ENCODE results near the gene IL9.

IL9 gene

DNA sequence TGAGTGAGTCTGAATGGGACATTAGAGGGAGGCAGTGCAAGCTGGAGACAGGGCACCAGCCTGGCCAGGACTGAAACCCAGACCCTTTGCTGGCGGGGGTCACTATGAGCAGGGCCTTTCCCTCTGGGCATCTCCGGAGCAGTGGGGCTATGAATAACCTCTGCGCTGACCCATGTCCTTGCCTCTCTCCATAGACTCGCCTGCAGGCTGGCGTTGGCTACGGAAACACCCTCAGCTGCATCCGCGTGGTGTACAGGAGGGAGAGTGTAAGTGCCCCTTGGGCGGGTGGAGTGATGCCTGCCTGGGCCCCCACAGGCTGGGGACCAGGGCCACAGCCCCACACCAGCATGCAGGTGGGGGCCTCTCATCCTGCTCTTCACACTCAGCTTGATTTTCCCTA is 45.4 kb downstream of the IL9 start:
- DNase-seq = no peak
- no peaks in the 10 kb centered on the region for H3K4me1 Mint-ChIP-seq
- no peak overlapping the region for H3K27ac Mint-ChIP-seq
- H3K36me3 Mint-ChIP-seq (ENCODE audit: low read depth) = no peaks in the 10 kb centered on the region
- H3K27me3 Mint-ChIP-seq = no peaks in the 10 kb centered on the region
- no peak for ATAC-seq
- no peaks in the 10 kb centered on the region for H3K9me3 Mint-ChIP-seq
- no peak overlapping the region for H3K4me3 Mint-ChIP-seq

DNA sequence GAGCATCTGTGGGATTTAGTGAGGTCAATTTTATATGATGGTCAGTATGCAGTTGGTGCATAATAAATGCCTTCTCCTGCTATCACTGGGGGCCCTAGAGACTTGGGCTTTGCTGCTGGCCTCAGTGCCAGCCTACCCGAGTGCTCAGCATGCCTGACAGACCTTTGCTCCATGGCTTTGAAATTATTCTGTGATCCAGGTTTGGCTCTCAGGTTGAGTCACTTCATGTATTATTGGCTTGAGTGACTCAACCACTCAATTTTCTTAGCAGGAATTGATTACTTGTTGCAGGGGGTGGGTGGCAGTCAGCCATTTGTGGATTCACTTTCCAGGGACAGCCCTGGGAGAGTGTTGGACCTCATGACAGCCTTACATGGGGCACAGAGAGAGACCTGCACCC is 47.7 kb downstream of the IL9 start:
- ATAC-seq = no peak
- H3K4me3 Mint-ChIP-seq = no peak overlapping the region
- H3K4me1 Mint-ChIP-seq = no peaks in the 10 kb centered on the region
- H3K9me3 Mint-ChIP-seq = no peaks in the 10 kb centered on the region
- H3K36me3 Mint-ChIP-seq (ENCODE audit: low read depth) = no peaks in the 10 kb centered on the region
- H3K27ac Mint-ChIP-seq = no peak overlapping the region
- DNase-seq = no peak
- H3K27me3 Mint-ChIP-seq = peaks cover 3% of the 10 kb centered on the region

- DNase-seq = no peak
- peaks cover 3% of the 10 kb centered on the region for H3K27me3 Mint-ChIP-seq
- no peak overlapping the region for H3K27ac Mint-ChIP-seq
- H3K36me3 Mint-ChIP-seq (ENCODE audit: low read depth) = no peaks in the 10 kb centered on the region
- H3K4me3 Mint-ChIP-seq = no peak overlapping the region
- H3K9me3 Mint-ChIP-seq = no peaks in the 10 kb centered on the region
- ATAC-seq = no peak
- H3K4me1 Mint-ChIP-seq = no peaks in the 10 kb centered on the region
Measured at GRCh38 chr5:135846311-135846710, 49.3 kb downstream of the IL9 start.

- no peak for DNase-seq
- H3K4me3 Mint-ChIP-seq = no peak overlapping the region
- ATAC-seq = no peak
- H3K27me3 Mint-ChIP-seq = peaks cover 8% of the 10 kb centered on the region
- H3K4me1 Mint-ChIP-seq = no peaks in the 10 kb centered on the region
- no peak overlapping the region for H3K27ac Mint-ChIP-seq
- H3K9me3 Mint-ChIP-seq = peaks cover 11% of the 10 kb centered on the region
- H3K36me3 Mint-ChIP-seq (ENCODE audit: low read depth) = no peaks in the 10 kb centered on the region
Measured at GRCh38 chr5:135843571-135844337, 51.9 kb downstream of the IL9 start.

DNA sequence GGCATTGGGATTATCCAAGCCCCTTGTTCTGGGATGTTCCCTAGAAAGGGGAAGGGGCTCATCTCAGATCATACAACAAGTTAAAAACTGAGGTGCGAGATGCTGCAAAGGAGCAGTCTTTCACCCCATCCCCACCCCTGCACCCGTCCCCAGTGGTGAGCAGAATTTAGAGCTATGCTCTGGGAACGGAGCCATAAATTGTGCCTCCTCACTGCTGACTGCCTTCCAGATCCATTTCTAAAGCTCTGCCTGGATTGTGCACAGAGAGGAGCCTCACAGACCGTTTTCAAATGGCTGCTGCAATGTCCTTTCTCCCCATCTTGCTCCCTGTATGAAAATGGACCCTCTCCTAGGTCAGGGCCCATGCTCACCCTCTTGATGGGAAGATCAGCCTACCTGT is 52.9 kb downstream of the IL9 start:
- no peaks in the 10 kb centered on the region for H3K4me1 Mint-ChIP-seq
- H3K27me3 Mint-ChIP-seq = peaks cover 8% of the 10 kb centered on the region
- H3K36me3 Mint-ChIP-seq (ENCODE audit: low read depth) = no peaks in the 10 kb centered on the region
- ATAC-seq (no peak), DNase-seq (no peak)
- no peak overlapping the region for H3K4me3 Mint-ChIP-seq
- peaks cover 14% of the 10 kb centered on the region for H3K9me3 Mint-ChIP-seq
- no peak overlapping the region for H3K27ac Mint-ChIP-seq

All from activated naive CD8-positive, alpha-beta T cell treated with anti-CD3 and anti-CD28 coated beads, Interleukin-2, amount 50 U/mL, for 24 hours (primary cell).